Measurements from ENCODE around the gene THBS4. TPM values are rescaled to one million over a fixed set of nuclear protein-coding genes. Genes with fewer than 3 reads are reported as not detected.

The THBS4 gene
- total RNA-seq = 10 to 100 TPM in 2 of 4 donors, 1 to 10 TPM in 2; 8.3 to 78.7 (median 12.5) TPM

GRCh38 chr5:80034962-80035821, at the start of gene THBS4:
Gene THBS4 (plus strand): TSS chr5:80035348. CDS start chr5:80035538, 190 bp downstream.
- DNase-seq (ENCODE audit: low spot score) (no peak), ATAC-seq (ENCODE audit: low FRiP score) (no peak)
- no peak for TF ChIP-seq CTCF (IDR thresholded peaks at IDR 0.05)

GRCh38 chr5:79986260-79986659, 48.9 kb upstream of the THBS4 start:
- DNase-seq (ENCODE audit: low spot score) = no peak
- no peak for TF ChIP-seq CTCF (IDR thresholded peaks at IDR 0.05)
- no peak for ATAC-seq (ENCODE audit: low FRiP score)

GRCh38 chr5:79990205-79990597, 44.9 kb upstream of the THBS4 start:
- ATAC-seq (ENCODE audit: low FRiP score) (no peak), DNase-seq (ENCODE audit: low spot score) (no peak)
- no peak for TF ChIP-seq CTCF (IDR thresholded peaks at IDR 0.05)

- no peak for TF ChIP-seq CTCF (IDR thresholded peaks at IDR 0.05)
- DNase-seq (ENCODE audit: low spot score) = peak; percentile 73
- peak; percentile 90 for ATAC-seq (ENCODE audit: low FRiP score)
Measured at GRCh38 chr5:79990598-79991507, 44.3 kb upstream of the THBS4 start, which contains the start of gene MTX3. Gene MTX3 (minus strand): TSS chr5:79991262. CDS start chr5:79991238, 24 bp downstream.

GRCh38 chr5:79992891-79993657, 42.1 kb upstream of the THBS4 start:
- no peak for ATAC-seq (ENCODE audit: low FRiP score)

More at GRCh38 chr5:79992891-79993657, 42.1 kb upstream of the THBS4 start:
- no peak for TF ChIP-seq CTCF (IDR thresholded peaks at IDR 0.05)
- DNase-seq (ENCODE audit: low spot score) = no peak

Data from omental fat pad (tissue), 4 donors.